Fibroblast of lung (primary cell): ENCODE data around the gene SLC17A9.

ENCODE experiments used
- EZH2 ChIP-seq: IDR thresholded peaks from 2 replicates; pipeline ENCODE4 v1.5.1; 2012; ENCODE audit warnings: low read length, control low read depth, mild to moderate bottlenecking; ENCODE audit errors: missing control alignments
- TF ChIP-seq, protein P1 (sequence below), 2 donors: IDR thresholded peaks in 1 of 2; conservative IDR thresholded peaks in 1 of 2; 1 replicate in 1 of 2; 2 replicates in 1 of 2; pipeline ENCODE4 v1.5.1; 2011 to 2012; ENCODE audit warnings: low read length in 2 of 2, control low read depth in 1 of 2, inconsistent platforms in 1 of 2, low read depth in 1 of 2, mild to moderate bottlenecking in 1 of 2

DNA sequence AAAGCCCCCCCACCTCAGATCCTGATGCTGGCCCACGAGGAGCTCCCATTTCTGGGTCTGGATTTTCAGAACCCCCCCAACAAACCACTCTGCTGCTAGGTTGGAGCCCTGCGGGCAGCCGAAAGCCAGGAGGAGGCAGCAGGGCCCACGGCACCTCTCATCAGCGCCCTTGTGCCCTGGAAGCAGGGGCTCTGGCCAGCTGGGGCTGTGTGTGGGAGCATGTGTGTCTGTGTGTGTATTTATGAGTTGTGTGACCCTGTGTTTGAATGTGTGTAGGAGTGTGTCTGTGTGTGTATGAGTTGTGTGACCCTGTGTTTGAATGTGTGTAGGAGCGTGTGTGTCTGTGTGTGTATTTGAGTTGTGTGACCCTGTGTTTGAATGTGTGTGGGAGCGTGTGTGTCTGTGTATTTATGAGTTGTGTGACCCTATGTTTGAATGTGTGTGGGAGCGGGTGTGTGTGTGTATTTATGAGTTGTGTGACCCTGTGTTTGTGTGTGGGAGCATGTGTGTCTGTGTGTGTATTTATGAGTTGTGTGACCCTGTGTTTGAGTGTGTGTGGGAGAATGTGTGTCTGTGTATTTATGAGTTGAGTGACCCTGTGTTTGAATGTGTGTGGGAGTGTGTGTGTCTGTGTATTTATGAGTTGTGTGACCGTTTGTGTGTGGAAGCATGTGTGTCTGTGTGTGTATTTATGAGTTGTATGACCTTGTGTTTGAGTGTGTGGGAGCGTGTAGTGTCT lies 18.9 kb downstream of the SLC17A9 start:
- TF ChIP-seq, protein P1, sequence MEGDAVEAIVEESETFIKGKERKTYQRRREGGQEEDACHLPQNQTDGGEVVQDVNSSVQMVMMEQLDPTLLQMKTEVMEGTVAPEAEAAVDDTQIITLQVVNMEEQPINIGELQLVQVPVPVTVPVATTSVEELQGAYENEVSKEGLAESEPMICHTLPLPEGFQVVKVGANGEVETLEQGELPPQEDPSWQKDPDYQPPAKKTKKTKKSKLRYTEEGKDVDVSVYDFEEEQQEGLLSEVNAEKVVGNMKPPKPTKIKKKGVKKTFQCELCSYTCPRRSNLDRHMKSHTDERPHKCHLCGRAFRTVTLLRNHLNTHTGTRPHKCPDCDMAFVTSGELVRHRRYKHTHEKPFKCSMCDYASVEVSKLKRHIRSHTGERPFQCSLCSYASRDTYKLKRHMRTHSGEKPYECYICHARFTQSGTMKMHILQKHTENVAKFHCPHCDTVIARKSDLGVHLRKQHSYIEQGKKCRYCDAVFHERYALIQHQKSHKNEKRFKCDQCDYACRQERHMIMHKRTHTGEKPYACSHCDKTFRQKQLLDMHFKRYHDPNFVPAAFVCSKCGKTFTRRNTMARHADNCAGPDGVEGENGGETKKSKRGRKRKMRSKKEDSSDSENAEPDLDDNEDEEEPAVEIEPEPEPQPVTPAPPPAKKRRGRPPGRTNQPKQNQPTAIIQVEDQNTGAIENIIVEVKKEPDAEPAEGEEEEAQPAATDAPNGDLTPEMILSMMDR (conservative IDR thresholded peaks at IDR 0.05 in 1 of 2, IDR thresholded peaks at IDR 0.05 in 1 of 2; ENCODE audit: low read depth in 1 of 2, low read length in 2 of 2) = no peak
- no peak for TF ChIP-seq EZH2
